COLO829 (cell line): ENCODE measurements around the gene GCDH.

Experiments
- DNase-seq: peaks from one replicate; pipeline ENCODE4 v3.0.0; 2012; ENCODE audit warnings: low spot score

The GCDH gene

GRCh38 chr19:12940897-12941296 lies 49.9 kb downstream of the GCDH start:
- DNase-seq, result no peak

- DNase-seq, result no peak
Observed at GRCh38 chr19:12943437-12944044, 52.6 kb downstream of the GCDH start.

- no peak for DNase-seq
Observed at GRCh38 chr19:12944104-12944674, 53.2 kb downstream of the GCDH start.

DNA sequence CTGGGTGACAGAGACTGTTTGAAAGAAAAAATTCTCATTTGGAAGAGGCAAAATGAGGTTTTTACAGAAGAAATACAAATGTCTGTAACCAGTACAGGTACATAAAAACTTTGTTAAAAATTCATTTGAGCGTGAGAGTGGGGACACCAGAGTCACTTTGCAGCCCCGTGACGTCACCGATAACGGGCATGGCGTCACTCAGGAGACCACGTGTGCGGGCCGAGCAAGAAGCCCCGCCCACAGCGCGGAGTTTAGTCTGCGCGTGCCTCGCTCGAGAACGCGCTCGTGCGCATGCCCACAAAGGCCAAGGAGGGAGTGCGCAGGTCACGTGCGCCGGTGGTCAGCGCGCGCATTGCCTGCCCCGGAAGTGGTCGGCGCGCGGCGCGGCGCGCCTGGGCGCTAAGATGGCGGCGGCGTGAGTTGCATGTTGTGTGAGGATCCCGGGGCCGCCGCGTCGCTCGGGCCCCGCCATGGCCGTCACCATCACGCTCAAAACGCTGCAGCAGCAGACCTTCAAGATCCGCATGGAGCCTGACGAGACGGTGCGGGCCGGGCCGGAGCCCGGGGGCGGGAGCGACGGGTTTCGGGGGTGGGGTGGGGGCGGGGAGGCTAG lies 54.6 kb downstream of the GCDH start, which contains the start of gene RAD23A:
RAD23A (plus strand) TSS at position 384 of the 613 bp plus-strand sequence; CDS start at position 471, 87 bp downstream.
- peak; percentile 98 for DNase-seq

GRCh38 chr19:12946092-12946721 lies 55.2 kb downstream of the GCDH start:
- peak; percentile 50 for DNase-seq

- no peak for DNase-seq
Observed at GRCh38 chr19:12946731-12947496, 56.0 kb downstream of the GCDH start.

DNA sequence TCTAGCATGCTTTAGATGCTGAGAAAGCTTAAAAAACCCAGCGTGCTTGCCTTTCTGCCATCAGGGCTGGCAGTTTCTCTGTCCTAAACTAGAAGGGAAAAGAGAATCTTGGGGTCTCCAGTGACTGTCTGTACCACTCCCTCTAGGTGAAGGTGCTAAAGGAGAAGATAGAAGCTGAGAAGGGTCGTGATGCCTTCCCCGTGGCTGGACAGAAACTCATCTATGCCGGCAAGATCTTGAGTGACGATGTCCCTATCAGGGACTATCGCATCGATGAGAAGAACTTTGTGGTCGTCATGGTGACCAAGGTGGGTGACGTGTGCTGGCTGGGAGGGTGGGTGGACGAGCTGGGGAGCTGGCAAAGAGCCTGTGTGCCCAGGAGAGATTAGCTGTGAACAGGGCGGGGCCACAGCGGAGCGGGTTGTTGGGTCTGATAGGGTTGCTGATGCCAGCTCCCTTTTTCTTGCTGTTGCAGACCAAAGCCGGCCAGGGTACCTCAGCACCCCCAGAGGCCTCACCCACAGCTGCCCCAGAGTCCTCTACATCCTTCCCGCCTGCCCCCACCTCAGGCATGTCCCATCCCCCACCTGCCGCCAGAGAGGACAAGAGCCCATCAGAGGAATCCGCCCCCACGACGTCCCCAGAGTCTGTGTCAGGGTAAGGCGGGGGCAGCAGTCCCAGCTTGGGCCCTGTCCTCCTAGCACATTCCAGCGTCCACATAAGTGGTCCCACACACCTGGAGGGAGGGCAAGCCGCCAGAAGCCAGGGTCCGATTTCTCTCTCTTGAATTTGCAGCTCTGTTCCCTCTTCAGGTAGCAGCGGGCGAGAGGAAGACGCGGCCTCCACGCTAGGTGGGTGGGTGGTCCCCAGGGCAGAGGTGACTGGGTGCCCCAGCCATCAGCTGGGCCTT lies 57.0 kb downstream of the GCDH start:
- DNase-seq, result no peak

GRCh38 chr19:12948612-12949362 lies 57.8 kb downstream of the GCDH start:
- DNase-seq, result no peak
